ENCODE data around the gene SSH3. TPM values are rescaled to one million over a fixed set of nuclear protein-coding genes. Genes with fewer than 3 reads are reported as not detected.

The SSH3 gene
- total RNA-seq, 1 donor from 2014 or later = 30.4 TPM

- TF ChIP-seq CTCF (conservative IDR thresholded peaks at IDR 0.05; ENCODE audit: low read depth, low read length) = no peak
- no peak for DNase-seq (ENCODE audit: low read depth)
- H3K4me3 ChIP-seq (ENCODE audit: low read depth, low read length) = no peak overlapping the region
Observed at GRCh38 chr11:67282155-67282875, 21.0 kb upstream of the SSH3 start.

- TF ChIP-seq CTCF (conservative IDR thresholded peaks at IDR 0.05; ENCODE audit: low read depth, low read length) = no peak
- H3K4me3 ChIP-seq (ENCODE audit: low read depth, low read length) = no peak overlapping the region
- no peak for DNase-seq (ENCODE audit: low read depth)
Observed at GRCh38 chr11:67282876-67283371, 20.4 kb upstream of the SSH3 start.

GRCh38 chr11:67283481-67283963, 19.8 kb upstream of the SSH3 start:
- H3K4me3 ChIP-seq (ENCODE audit: low read depth, low read length) = no peak overlapping the region
- DNase-seq (ENCODE audit: low read depth) = no peak
- TF ChIP-seq CTCF (conservative IDR thresholded peaks at IDR 0.05; ENCODE audit: low read depth, low read length) = no peak

- no peak overlapping the region for H3K4me3 ChIP-seq (ENCODE audit: low read depth, low read length)
- no peak for DNase-seq (ENCODE audit: low read depth)
- no peak for TF ChIP-seq CTCF (conservative IDR thresholded peaks at IDR 0.05; ENCODE audit: low read depth, low read length)
Observed at GRCh38 chr11:67284811-67285540, 18.4 kb upstream of the SSH3 start.

GRCh38 chr11:67285541-67286498, 17.5 kb upstream of the SSH3 start:
- H3K4me3 ChIP-seq (ENCODE audit: low read depth, low read length) = no peak overlapping the region
- DNase-seq (ENCODE audit: low read depth) = no peak
- no peak for TF ChIP-seq CTCF (conservative IDR thresholded peaks at IDR 0.05; ENCODE audit: low read depth, low read length)

GRCh38 chr11:67286621-67287333, 16.6 kb upstream of the SSH3 start:
- no peak overlapping the region for H3K4me3 ChIP-seq (ENCODE audit: low read depth, low read length)
- no peak for DNase-seq (ENCODE audit: low read depth)
- peak; percentile 16 for TF ChIP-seq CTCF (conservative IDR thresholded peaks at IDR 0.05; ENCODE audit: low read depth, low read length)

All from epithelial cell of proximal tubule (primary cell).